MM.1S (cell line): ENCODE data around the gene PLCB1.

ENCODE experiments used
- DNase-seq: peaks from one replicate; pipeline ENCODE4 v3.0.0-alpha.2; 2015
- H2AFZ ChIP-seq: fragments of 300-600 bp; sonication (generic); 2 replicates; pipeline ENCODE4 v1.6.0; 2016; ENCODE audit warnings: antibody characterized with exemption, low read length
- H3F3A ChIP-seq: fragments of 300-600 bp; sonication (generic); 2 replicates; pipeline ENCODE4 v1.6.1; 2016; ENCODE audit warnings: mild to moderate bottlenecking, antibody characterized with exemption, low read length, moderate library complexity, mixed read lengths; ENCODE audit not compliant: insufficient read depth
- H3K27ac ChIP-seq: fragments of 300-600 bp; sonication (generic); 2 replicates; pipeline ENCODE4 v1.5.1; 2016; ENCODE audit warnings: mild to moderate bottlenecking, low read length
- H3K27me3 ChIP-seq: fragments of 300-600 bp; sonication (generic); replicated peaks from 2 replicates; pipeline ENCODE4 v1.6.0; 2016; ENCODE audit warnings: low read length; ENCODE audit not compliant: insufficient read depth
- H3K36me3 ChIP-seq: fragments of 300-600 bp; sonication (generic); replicated peaks from 2 replicates; pipeline ENCODE4 v1.6.1; 2016; ENCODE audit warnings: mild to moderate bottlenecking, low read length, mixed read lengths; ENCODE audit not compliant: insufficient read depth
- H3K4me1 ChIP-seq: fragments of 300-600 bp; sonication (generic); 2 replicates; pipeline ENCODE4 v1.6.1; 2016; ENCODE audit warnings: low read length, mixed read lengths
- H3K4me2 ChIP-seq: fragments of 300-600 bp; sonication (generic); 2 replicates; pipeline ENCODE4 v1.6.0; 2016; ENCODE audit warnings: low read depth, low read length
- H3K4me3 ChIP-seq: fragments of 300-600 bp; sonication (generic); 2 replicates; pipeline ENCODE4 v1.5.1; 2016; ENCODE audit warnings: low read length, mixed read lengths
- H3K79me2 ChIP-seq: fragments of 300-600 bp; sonication (generic); 2 replicates; pipeline ENCODE4 v1.6.1; 2016; ENCODE audit warnings: mixed run types, low read length, mixed read lengths
- H3K9ac ChIP-seq: fragments of 300-600 bp; sonication (generic); 2 replicates; pipeline ENCODE4 v1.6.1; 2016; ENCODE audit warnings: low read length, mixed read lengths
- H3K9me2 ChIP-seq: fragments of 300-600 bp; sonication (generic); replicated peaks from 2 replicates; pipeline ENCODE4 v1.6.1; 2016; ENCODE audit warnings: mild to moderate bottlenecking, low read length, mixed read lengths; ENCODE audit not compliant: insufficient read depth
- H3K9me3 ChIP-seq: fragments of 300-600 bp; sonication (generic); replicated peaks from 2 replicates; pipeline ENCODE4 v1.6.1; 2016; ENCODE audit warnings: mild to moderate bottlenecking, low read length, mixed read lengths; ENCODE audit not compliant: insufficient read depth
- H4K20me1 ChIP-seq: fragments of 300-600 bp; sonication (generic); 2 replicates; pipeline ENCODE4 v1.6.1; 2016; ENCODE audit warnings: mild to moderate bottlenecking, low read length, moderate library complexity, mixed read lengths; ENCODE audit not compliant: insufficient read depth
- EZH2 ChIP-seq: fragments of 300-600 bp; sonication (generic); optimal IDR thresholded peaks from 2 replicates; pipeline ENCODE3; 2017; ENCODE audit warnings: low read depth, mild to moderate bottlenecking, antibody characterized with exemption, low read length, mixed read lengths
- EZH2phosphoT487 ChIP-seq: fragments of 300-600 bp; sonication (generic); IDR thresholded peaks from 2 replicates; pipeline ENCODE4 v1.6.1; 2018; ENCODE audit warnings: antibody characterized with exemption, low read length
- TF ChIP-seq, protein P1 (sequence below): fragments of 300-600 bp; sonication (generic); IDR thresholded peaks from 2 replicates; pipeline ENCODE4 v1.5.1; 2016; ENCODE audit warnings: antibody characterized with exemption, low read length, mixed read lengths

PLCB1 gene

DNA sequence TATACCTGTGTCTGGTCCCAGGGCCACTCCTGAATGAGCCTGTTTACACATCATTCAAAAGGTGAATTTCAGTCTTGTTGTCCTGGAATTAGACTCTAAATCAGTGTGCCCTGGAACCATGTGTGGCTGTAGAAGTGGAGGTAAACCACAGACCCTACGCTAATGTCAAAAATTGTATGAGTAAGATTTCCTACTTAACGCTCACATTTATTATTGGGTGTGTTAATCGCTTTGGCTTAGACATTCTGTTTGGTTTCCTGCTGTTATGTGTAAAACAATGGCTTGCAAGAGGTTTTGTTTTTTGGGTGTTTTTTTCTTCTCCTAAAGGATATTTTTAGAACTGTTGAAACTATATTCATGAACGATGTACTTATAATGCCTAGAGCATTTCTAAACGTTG lies 19.3 kb downstream of the PLCB1 start:
- H3K9me2 ChIP-seq: no peaks in the 10 kb centered on the region
- no peak for DNase-seq
- H4K20me1 ChIP-seq: no peaks in the 10 kb centered on the region
- TF ChIP-seq, protein P1, sequence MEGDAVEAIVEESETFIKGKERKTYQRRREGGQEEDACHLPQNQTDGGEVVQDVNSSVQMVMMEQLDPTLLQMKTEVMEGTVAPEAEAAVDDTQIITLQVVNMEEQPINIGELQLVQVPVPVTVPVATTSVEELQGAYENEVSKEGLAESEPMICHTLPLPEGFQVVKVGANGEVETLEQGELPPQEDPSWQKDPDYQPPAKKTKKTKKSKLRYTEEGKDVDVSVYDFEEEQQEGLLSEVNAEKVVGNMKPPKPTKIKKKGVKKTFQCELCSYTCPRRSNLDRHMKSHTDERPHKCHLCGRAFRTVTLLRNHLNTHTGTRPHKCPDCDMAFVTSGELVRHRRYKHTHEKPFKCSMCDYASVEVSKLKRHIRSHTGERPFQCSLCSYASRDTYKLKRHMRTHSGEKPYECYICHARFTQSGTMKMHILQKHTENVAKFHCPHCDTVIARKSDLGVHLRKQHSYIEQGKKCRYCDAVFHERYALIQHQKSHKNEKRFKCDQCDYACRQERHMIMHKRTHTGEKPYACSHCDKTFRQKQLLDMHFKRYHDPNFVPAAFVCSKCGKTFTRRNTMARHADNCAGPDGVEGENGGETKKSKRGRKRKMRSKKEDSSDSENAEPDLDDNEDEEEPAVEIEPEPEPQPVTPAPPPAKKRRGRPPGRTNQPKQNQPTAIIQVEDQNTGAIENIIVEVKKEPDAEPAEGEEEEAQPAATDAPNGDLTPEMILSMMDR: no peak
- TF ChIP-seq EZH2 (no peak), EZH2phosphoT487 (no peak)
- H3K4me2 ChIP-seq: no peak overlapping the region
- H3K9me3 ChIP-seq: no peaks in the 10 kb centered on the region
- H3K36me3 ChIP-seq: no peaks in the 10 kb centered on the region
- H3K79me2 ChIP-seq: no peaks in the 10 kb centered on the region
- H3K27me3 ChIP-seq: no peaks in the 10 kb centered on the region
- no peak overlapping the region for H3K9ac ChIP-seq
- no peak overlapping the region for H3K4me3 ChIP-seq
- peaks cover 22% of the 10 kb centered on the region for H3K4me1 ChIP-seq
- no peak overlapping the region for H2AFZ ChIP-seq
- peaks cover 11% of the 10 kb centered on the region; the same call in 1 of the 2 replicates for H3F3A ChIP-seq
- H3K27ac ChIP-seq: no peak overlapping the region

DNA sequence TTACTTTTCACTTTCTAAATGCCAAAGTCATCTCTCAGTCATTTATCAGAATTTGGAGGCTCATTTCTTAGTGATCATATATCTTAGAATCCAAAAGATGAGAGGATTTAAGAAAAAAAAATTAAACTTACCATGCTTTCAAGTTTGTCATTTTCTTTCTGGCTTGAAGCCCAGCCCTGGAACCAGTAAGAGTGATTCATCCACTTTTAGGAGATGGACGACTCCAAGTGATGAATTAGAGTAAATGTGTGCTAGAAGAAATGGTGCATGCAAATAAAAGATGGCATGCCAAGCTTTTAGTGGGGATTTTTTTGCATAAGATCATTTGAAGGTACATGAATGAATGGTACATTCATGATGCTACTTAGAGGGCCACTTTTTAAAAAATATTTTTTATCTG lies 20.1 kb downstream of the PLCB1 start:
- Histone ChIP-seq H3K9me3 (no peaks in the 10 kb centered on the region), H3K79me2 (no peaks in the 10 kb centered on the region), H3K9ac (no peak overlapping the region), H3K4me3 (no peak overlapping the region), H3K36me3 (no peaks in the 10 kb centered on the region), H3K4me2 (no peak overlapping the region), H3K27ac (no peak overlapping the region), H3K9me2 (no peaks in the 10 kb centered on the region), H2AFZ (no peak overlapping the region), H3K27me3 (no peaks in the 10 kb centered on the region), H3K4me1 (peaks cover 29% of the 10 kb centered on the region), H4K20me1 (no peaks in the 10 kb centered on the region), H3F3A (peaks cover 16% of the 10 kb centered on the region)
- DNase-seq: no peak
- TF ChIP-seq EZH2 (no peak), EZH2phosphoT487 (no peak)
- TF ChIP-seq, protein P1: no peak

DNA sequence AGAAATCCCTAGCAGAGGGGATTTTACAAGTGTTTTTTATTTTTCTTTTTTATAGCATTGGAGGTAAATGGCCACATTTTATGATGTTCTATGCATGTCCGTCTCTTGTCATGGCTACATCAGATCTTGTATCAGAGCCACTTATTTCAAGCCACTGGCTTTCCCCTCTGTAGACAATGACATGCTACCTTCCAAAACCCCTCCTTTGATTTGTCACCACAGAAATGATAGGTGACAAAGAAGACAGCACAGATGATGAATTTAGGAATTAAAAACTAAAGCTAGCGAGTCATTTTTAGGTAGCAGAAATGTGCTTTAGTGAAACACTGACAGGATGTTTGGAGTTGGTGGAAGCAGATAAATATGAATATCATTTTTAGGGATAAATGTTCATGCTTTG lies 20.8 kb downstream of the PLCB1 start:
- Histone ChIP-seq H3K4me3 (no peak overlapping the region), H3K79me2 (no peaks in the 10 kb centered on the region), H3K4me2 (no peak overlapping the region), H3K27me3 (no peaks in the 10 kb centered on the region), H3K4me1 (peaks cover 32% of the 10 kb centered on the region), H3K9me3 (no peaks in the 10 kb centered on the region), H2AFZ (no peak overlapping the region), H3K9me2 (no peaks in the 10 kb centered on the region), H3K36me3 (no peaks in the 10 kb centered on the region), H3K27ac (no peak overlapping the region), H3F3A (peaks cover 16% of the 10 kb centered on the region), H4K20me1 (no peaks in the 10 kb centered on the region), H3K9ac (no peak overlapping the region)
- no peak for DNase-seq
- no peak for TF ChIP-seq EZH2
- TF ChIP-seq, protein P1: no peak
- no peak for TF ChIP-seq EZH2phosphoT487
